Measurements from ENCODE around the gene RTN4RL1. TPM values are rescaled to one million over a fixed set of nuclear protein-coding genes. Genes with fewer than 3 reads are reported as not detected.

RTN4RL1 gene
- total and polyA plus RNA-seq, 9 of the 15 experiments (the other 6 are each of a cell fraction or from before 2014, with no cell fraction given), result 0.04 to 0.06 (median 0.04) TPM; not detected in 5

GRCh38 chr17:2041561-2042389, 16.6 kb upstream of the RTN4RL1 start, which contains the start of gene OVCA2 (continued):
- TF ChIP-seq ZBTB2 (IDR thresholded peaks at IDR 0.05) (no peak), HMGN3 (IDR thresholded peaks at IDR 0.05; ENCODE audit: borderline replicate concordance, extremely low read depth, insufficient read length, low read depth, low read length) (peak; percentile 71), FOXJ3 (CRISPR knock-in tag; IDR thresholded peaks at IDR 0.05) (no peak), BRCA1 (IDR thresholded peaks at IDR 0.05) (no peak), BRCA1 (CRISPR knock-in tag; IDR thresholded peaks at IDR 0.05) (no peak), ILK (tag; IDR thresholded peaks at IDR 0.05; ENCODE audit: borderline replicate concordance, low read depth) (no peak), ZNF561 (CRISPR knock-in tag; conservative IDR thresholded peaks at IDR 0.05) (no peak), MCM7 (IDR thresholded peaks at IDR 0.05) (no peak), NCOA6 (IDR thresholded peaks at IDR 0.05) (no peak), ZFPM2 (CRISPR knock-in tag; IDR thresholded peaks at IDR 0.05) (no peak), TRIM28 (IDR thresholded peaks at IDR 0.05) (no peak), ZNF217 (CRISPR knock-in tag; IDR thresholded peaks at IDR 0.05) (no peak), LEF1 (IDR thresholded peaks at IDR 0.05) (no peak), PHB2 (IDR thresholded peaks at IDR 0.05; ENCODE audit: low read depth) (no peak), RBM34 (IDR thresholded peaks at IDR 0.05; ENCODE audit: borderline replicate concordance, insufficient read depth, low read length) (no peak), MBD1 (CRISPR knock-in tag; IDR thresholded peaks at IDR 0.05) (no peak), BCOR (IDR thresholded peaks at IDR 0.05) (no peak), ZNF766 (CRISPR knock-in tag; conservative IDR thresholded peaks at IDR 0.05) (no peak), RBM15 (IDR thresholded peaks at IDR 0.05; ENCODE audit: insufficient read depth, low read length) (no peak)
- TF ChIP-seq, protein P1, sequence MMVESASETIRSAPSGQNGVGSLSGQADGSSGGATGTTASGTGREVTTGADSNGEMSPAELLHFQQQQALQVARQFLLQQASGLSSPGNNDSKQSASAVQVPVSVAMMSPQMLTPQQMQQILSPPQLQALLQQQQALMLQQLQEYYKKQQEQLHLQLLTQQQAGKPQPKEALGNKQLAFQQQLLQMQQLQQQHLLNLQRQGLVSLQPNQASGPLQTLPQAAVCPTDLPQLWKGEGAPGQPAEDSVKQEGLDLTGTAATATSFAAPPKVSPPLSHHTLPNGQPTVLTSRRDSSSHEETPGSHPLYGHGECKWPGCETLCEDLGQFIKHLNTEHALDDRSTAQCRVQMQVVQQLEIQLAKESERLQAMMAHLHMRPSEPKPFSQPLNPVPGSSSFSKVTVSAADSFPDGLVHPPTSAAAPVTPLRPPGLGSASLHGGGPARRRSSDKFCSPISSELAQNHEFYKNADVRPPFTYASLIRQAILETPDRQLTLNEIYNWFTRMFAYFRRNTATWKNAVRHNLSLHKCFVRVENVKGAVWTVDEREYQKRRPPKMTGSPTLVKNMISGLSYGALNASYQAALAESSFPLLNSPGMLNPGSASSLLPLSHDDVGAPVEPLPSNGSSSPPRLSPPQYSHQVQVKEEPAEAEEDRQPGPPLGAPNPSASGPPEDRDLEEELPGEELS (CRISPR knock-in tag; IDR thresholded peaks at IDR 0.05; ENCODE audit: borderline replicate concordance), result no peak
- TF ChIP-seq, protein P2, sequence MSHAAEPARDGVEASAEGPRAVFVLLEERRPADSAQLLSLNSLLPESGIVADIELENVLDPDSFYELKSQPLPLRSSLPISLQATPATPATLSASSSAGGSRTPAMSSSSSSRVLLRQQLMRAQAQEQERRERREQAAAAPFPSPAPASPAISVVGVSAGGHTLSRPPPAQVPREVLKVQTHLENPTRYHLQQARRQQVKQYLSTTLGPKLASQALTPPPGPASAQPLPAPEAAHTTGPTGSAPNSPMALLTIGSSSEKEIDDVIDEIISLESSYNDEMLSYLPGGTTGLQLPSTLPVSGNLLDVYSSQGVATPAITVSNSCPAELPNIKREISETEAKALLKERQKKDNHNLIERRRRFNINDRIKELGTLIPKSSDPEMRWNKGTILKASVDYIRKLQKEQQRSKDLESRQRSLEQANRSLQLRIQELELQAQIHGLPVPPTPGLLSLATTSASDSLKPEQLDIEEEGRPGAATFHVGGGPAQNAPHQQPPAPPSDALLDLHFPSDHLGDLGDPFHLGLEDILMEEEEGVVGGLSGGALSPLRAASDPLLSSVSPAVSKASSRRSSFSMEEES (CRISPR knock-in tag; IDR thresholded peaks at IDR 0.05), result no peak
